IPS-18c (cell line): ENCODE data around the gene HOXA6.
A peak's percentile ranks its signal among the peaks of the same experiment; 100 is the strongest.

ENCODE experiments used
- H3K4me3 ChIP-seq: 2 replicates; pipeline ENCODE4 v1.7.0; 2013; ENCODE audit warnings: low read depth, mild to moderate bottlenecking, low read length, moderate library complexity; ENCODE audit not compliant: insufficient read depth
- H3K9me3 ChIP-seq: one replicate; pipeline ENCODE4 v1.6.1; 2013; ENCODE audit warnings: mild to moderate bottlenecking, low read length, moderate library complexity; ENCODE audit not compliant: control insufficient read depth, insufficient read depth

HOXA6 gene

GRCh38 chr7:27147199-27148030, at the start of gene HOXA6:
Gene HOXA6, minus strand, starts transcription at chr7:27147774. Its CDS starts 25 bp downstream, at chr7:27147749.
- H3K9me3 ChIP-seq = peaks cover 7% of the 10 kb centered on the region
- no peak within 1 kb of the TSS for H3K4me3 ChIP-seq

- H3K4me3 ChIP-seq = no peak overlapping the region
- peaks cover 3% of the 10 kb centered on the region for H3K9me3 ChIP-seq
These were observed 48.8 kb upstream of the HOXA6 start for GRCh38 chr7:27196287-27196767.

- H3K4me3 ChIP-seq = no peak overlapping the region
- peaks cover 3% of the 10 kb centered on the region for H3K9me3 ChIP-seq
These were observed 47.3 kb upstream of the HOXA6 start for GRCh38 chr7:27194686-27195379.

- H3K9me3 ChIP-seq = peaks cover under 1% of the 10 kb centered on the region
- H3K4me3 ChIP-seq = no peak overlapping the region
These were observed 46.4 kb upstream of the HOXA6 start for GRCh38 chr7:27194002-27194352.

- H3K9me3 ChIP-seq = no peaks in the 10 kb centered on the region
- no peak overlapping the region for H3K4me3 ChIP-seq
These were observed 45.9 kb upstream of the HOXA6 start for GRCh38 chr7:27193335-27194001.

- Histone ChIP-seq H3K9me3 (peaks cover under 1% of the 10 kb centered on the region), H3K4me3 (peak overlapping the region; percentile 20)
These were observed 45.2 kb upstream of the HOXA6 start for GRCh38 chr7:27192546-27193334.

- peaks cover 2% of the 10 kb centered on the region for H3K9me3 ChIP-seq
- peak overlapping the region; percentile 20 for H3K4me3 ChIP-seq
These were observed 44.4 kb upstream of the HOXA6 start for GRCh38 chr7:27191833-27192545.

GRCh38 chr7:27191161-27191731, 43.7 kb upstream of the HOXA6 start:
- H3K4me3 ChIP-seq = no peak overlapping the region
- peaks cover 2% of the 10 kb centered on the region for H3K9me3 ChIP-seq

- H3K4me3 ChIP-seq = no peak overlapping the region
These were observed 42.6 kb upstream of the HOXA6 start for GRCh38 chr7:27189997-27190748.

GRCh38 chr7:27189295-27189996, 41.9 kb upstream of the HOXA6 start:
- Histone ChIP-seq H3K9me3 (peaks cover 2% of the 10 kb centered on the region), H3K4me3 (no peak overlapping the region)

More at GRCh38 chr7:27189997-27190748, 42.6 kb upstream of the HOXA6 start:
- H3K9me3 ChIP-seq = peaks cover 2% of the 10 kb centered on the region

- Histone ChIP-seq H3K9me3 (peaks cover 2% of the 10 kb centered on the region), H3K4me3 (no peak overlapping the region)
These were observed 41.1 kb upstream of the HOXA6 start for GRCh38 chr7:27188386-27189294.

GRCh38 chr7:27187475-27188385, 40.2 kb upstream of the HOXA6 start:
- Histone ChIP-seq H3K9me3 (peaks cover 2% of the 10 kb centered on the region), H3K4me3 (no peak overlapping the region; the same call in 1 of the 2 replicates)

- Histone ChIP-seq H3K4me3 (no peak overlapping the region), H3K9me3 (peaks cover 2% of the 10 kb centered on the region)
These were observed 39.3 kb upstream of the HOXA6 start for GRCh38 chr7:27186668-27187474.
